NT2/D1 (cell line): ENCODE measurements around the gene LBHD1.

Experiments
- DNase-seq: peaks from one replicate; pipeline ENCODE4 v3.0.0-alpha.2; 2011; ENCODE audit warnings: low read depth, low spot score
- H3K27me3 ChIP-seq: 2 replicates; pipeline ENCODE4 v1.6.0; 2011; ENCODE audit warnings: mild to moderate bottlenecking; ENCODE audit not compliant: insufficient read length, insufficient read depth
- H3K36me3 ChIP-seq: 2 replicates; pipeline ENCODE4 v1.6.1; 2011; ENCODE audit warnings: mild to moderate bottlenecking, low read length, mixed read lengths; ENCODE audit not compliant: insufficient read depth, insufficient read length
- H3K4me1 ChIP-seq: 2 replicates; pipeline ENCODE4 v1.5.1; 2011; ENCODE audit not compliant: insufficient read depth, insufficient read length
- H3K4me3 ChIP-seq: 2 replicates; pipeline ENCODE4 v1.5.1; 2011; ENCODE audit warnings: low read depth; ENCODE audit not compliant: insufficient read length
- H3K9ac ChIP-seq: 2 replicates; pipeline ENCODE4 v1.6.0; 2011; ENCODE audit warnings: low read depth; ENCODE audit not compliant: insufficient read length
- H3K9me3 ChIP-seq: 2 replicates; pipeline ENCODE4 v1.5.1; 2011; ENCODE audit warnings: mild to moderate bottlenecking, low read length; ENCODE audit not compliant: insufficient read depth
- SUZ12 ChIP-seq: IDR thresholded peaks from 2 replicates; pipeline ENCODE4 v1.6.1; 2011; ENCODE audit not compliant: insufficient read length, insufficient read depth; ENCODE audit errors: extremely low read depth
- YY1 ChIP-seq: IDR thresholded peaks from 2 replicates; pipeline ENCODE4 v1.6.1; 2011; ENCODE audit not compliant: insufficient read length, insufficient read depth
- ZNF274 ChIP-seq: IDR thresholded peaks from 2 replicates; pipeline ENCODE4 v1.6.1; 2011; ENCODE audit warnings: mild to moderate bottlenecking, low read depth, low read length

LBHD1 gene

DNA sequence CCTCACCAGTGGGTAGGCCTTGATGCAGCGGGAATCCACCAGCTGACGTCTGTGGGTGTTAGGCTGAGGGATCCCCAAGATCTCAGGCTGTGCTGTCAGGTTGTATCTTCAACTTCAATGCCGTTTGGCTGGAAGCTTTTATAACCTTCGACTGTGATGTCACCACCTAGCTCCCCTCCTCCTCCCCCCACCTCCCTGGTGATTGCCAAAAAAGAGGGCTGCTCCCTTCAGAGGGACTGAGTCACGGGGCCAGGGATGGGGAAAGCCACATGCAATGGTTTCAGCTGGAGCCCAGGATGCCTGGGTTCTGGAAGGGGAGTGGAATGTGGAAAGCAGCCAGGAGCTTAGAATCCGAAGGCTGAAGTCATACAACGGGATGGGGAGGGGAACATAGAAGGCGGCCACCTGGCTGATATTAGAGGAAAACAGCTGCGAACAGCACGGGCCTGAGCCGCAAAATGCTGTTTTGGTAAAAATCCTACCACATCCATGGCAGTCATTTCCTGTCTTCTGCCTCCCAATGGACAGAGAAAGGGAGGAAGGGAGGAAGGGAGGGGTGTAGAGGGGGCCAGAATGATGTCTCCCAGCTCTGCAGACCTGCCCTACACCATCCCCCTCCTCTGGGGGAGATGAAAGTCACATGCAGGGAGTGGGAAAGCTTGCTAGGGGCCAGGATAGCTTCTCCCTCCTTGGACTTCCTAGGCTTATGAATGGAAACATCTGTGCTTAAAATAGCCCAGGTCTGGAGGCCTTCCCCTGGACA, 17.5 kb upstream of the LBHD1 start, which contains the start of gene LRRN4CL:
LRRN4CL (minus strand) TSS at position 110 of the 763 bp plus-strand sequence. CDS start 1,022 bp downstream, outside the sequence.
- Histone ChIP-seq H3K36me3 (peaks cover 59% of the 10 kb centered on the region), H3K4me3 (no peak within 1 kb of the TSS), H3K9me3 (no peaks in the 10 kb centered on the region), H3K4me1 (peaks cover 7% of the 10 kb centered on the region), H3K9ac (peak within 1 kb of the TSS; percentile 46), H3K27me3 (no peaks in the 10 kb centered on the region)
- DNase-seq, result no peak
- TF ChIP-seq SUZ12, result no peak
- no peak for TF ChIP-seq YY1
- TF ChIP-seq ZNF274, result no peak

DNA sequence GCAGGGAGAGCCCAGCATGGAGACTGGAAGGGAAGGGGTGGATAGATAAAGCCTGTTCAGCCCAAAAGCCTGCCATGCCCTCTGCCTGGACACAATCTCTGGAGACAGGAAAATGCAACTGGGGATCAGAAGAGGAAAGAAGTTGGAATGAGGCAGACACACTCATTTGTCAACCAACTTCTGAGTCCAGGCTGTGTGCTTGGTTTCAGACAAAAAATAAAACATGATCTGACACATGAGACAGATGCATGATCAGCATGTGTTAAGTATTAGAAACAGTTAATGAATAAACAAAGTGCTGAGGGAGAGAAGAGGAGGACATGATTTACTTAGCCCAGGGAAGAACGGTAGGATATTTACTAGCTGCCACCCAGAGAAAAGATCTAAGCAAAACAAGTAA, 16.4 kb upstream of the LBHD1 start:
- DNase-seq, result no peak
- TF ChIP-seq YY1 (no peak), SUZ12 (no peak), ZNF274 (no peak)
- Histone ChIP-seq H3K27me3 (no peaks in the 10 kb centered on the region), H3K4me1 (peaks cover 5% of the 10 kb centered on the region), H3K36me3 (peaks cover 49% of the 10 kb centered on the region), H3K4me3 (no peak overlapping the region), H3K9me3 (no peaks in the 10 kb centered on the region), H3K9ac (no peak overlapping the region)

DNA sequence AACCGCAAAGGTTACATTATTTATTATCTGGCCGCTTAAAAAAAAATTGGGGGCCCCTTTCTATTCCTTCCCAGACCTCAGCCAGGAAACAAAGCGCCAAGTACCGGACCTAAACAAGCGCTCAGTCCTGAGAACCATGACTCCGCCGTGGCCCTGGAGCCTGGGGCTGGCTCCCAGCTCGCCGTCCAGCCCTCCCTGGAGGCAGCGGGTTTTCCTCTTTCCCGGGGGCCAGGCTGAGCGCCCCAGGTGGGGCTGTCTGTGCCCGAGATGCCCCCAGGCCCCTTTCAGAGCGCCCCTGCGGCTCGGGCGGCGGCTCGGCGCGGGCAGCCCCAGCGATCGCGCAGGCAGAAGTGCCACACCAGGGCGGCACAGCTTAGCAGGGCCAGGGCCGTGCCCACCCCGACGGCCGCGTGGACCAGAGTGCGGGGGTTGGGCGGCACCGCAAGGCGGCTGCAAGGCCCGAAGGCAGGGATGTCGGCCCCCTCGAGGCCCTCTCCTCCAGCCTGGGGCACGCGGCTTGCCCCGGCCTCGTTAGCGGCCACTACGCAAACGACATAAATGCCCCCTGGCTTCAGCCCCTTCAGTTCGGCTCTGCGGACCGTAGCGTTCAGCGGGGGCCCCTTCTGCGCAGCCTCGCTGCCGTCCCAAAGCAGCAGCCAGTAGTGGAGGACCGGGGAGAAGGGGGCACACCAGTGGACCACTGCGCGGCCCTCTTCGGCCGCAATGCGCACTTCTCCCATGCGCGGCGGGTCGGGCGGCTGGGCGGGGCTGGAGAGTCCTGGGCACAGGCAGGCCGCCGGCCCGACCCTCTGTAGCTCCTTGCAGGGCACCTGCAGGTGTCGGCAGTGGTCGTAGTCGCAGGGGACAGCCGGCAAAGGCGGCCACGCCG, 15.7 kb upstream of the LBHD1 start:
- no peak for TF ChIP-seq ZNF274
- TF ChIP-seq YY1, result no peak
- no peak for TF ChIP-seq SUZ12
- Histone ChIP-seq H3K4me1 (peaks cover 5% of the 10 kb centered on the region), H3K9ac (peak overlapping the region; percentile 36), H3K36me3 (peaks cover 42% of the 10 kb centered on the region), H3K9me3 (no peaks in the 10 kb centered on the region), H3K27me3 (no peaks in the 10 kb centered on the region), H3K4me3 (no peak overlapping the region)
- DNase-seq, result no peak

DNA sequence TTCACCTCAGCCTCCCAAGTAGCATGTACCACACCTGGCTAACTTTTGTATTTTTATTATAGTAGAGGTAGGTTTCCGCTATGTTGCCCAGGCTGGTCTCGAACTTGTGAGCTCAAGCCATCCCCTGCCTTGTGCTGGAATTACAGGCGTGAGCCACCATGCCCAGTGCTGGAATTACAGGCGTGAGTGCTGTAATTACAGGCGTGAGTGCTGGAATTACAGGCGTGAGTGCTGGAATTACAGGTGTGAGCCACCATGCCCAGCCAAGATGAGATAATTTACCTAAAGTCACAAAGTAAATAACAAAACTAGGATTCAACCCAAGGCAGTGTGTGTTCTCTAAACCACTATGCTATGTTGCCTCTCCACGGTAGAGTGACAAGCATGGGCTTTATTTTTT, 10.5 kb upstream of the LBHD1 start:
- Histone ChIP-seq H3K4me1 (peaks cover under 1% of the 10 kb centered on the region), H3K4me3 (no peak overlapping the region), H3K9ac (no peak overlapping the region), H3K9me3 (no peaks in the 10 kb centered on the region), H3K36me3 (peaks cover 8% of the 10 kb centered on the region), H3K27me3 (no peaks in the 10 kb centered on the region)
- TF ChIP-seq YY1 (no peak), SUZ12 (no peak), ZNF274 (no peak)
- DNase-seq, result no peak

DNA sequence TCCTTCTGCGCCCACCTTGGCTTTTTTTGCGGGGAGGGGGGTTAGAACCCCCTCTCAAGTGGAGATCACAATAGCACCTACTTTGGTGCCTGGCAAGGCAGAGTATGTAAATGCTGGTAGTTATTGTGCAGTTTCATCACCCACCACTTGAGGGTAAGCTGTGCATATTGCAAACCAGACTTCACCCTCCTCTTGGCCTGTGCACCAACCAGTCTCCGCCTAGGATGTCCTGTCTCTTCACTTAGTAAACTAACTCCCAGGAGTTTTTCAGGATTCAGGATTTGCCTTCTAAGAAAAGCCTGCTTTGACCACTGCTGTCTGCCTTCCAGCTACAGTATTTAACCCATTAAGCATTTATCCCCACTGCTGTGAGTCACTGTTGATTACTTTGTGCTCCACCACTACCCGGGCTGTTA, 8.8 kb upstream of the LBHD1 start:
- Histone ChIP-seq H3K9ac (no peak overlapping the region), H3K27me3 (no peaks in the 10 kb centered on the region), H3K4me1 (peaks cover 3% of the 10 kb centered on the region), H3K9me3 (no peaks in the 10 kb centered on the region), H3K4me3 (no peak overlapping the region), H3K36me3 (peaks cover 20% of the 10 kb centered on the region)
- TF ChIP-seq SUZ12, result no peak
- TF ChIP-seq ZNF274, result no peak
- no peak for DNase-seq

DNA sequence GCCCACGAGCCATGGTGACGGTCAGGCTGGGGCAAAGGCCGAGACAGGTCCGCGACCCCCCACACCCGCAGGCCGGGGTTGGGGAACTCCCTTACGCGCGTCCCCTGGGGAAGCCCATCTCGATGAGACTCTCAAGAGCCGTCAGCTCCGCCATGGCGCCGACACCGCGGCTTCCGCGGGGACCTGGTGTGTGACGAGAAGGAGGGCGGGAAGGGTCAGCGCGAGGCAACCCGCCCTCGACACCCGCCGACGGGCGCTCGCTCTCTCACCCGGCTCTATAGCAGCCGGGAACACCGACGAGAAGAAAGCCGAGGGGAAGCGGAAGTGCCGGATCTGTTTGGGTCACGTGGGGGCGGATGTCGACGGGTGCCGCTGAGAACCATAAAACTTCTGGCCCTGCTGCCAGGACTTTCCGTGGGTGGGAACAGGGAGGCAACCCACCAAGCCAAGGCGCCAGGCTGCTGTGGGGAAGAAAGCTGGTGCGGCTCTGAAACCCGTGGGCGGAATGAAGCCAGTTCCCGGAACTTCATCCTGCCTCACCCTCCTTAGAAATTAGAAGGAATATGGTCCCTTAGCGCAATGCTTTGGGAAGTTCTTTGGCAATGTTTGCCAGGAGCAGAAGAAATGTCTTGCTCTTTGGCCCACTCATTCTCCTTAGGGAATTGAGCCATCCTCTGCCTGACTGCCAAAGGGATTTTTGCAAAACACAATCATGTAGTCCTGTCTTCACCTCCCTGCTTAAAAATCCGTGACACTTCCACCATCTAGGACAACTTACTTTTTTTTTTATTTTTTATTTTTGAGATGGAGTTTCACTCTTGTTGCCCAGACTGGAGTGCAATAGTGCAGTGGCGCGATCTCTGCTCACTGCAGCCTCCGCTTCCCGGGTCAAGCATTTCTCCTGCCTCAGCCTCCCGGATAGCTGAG, 7.0 kb upstream of the LBHD1 start, which contains the start of gene UBXN1:
UBXN1 (minus strand) TSS at position 304 of the 927 bp plus-strand sequence; CDS start at position 154, 150 bp downstream.
- Histone ChIP-seq H3K36me3 (peaks cover 33% of the 10 kb centered on the region), H3K9ac (peak within 1 kb of the TSS; percentile 98), H3K4me1 (peaks cover 3% of the 10 kb centered on the region), H3K9me3 (no peaks in the 10 kb centered on the region), H3K4me3 (peak within 1 kb of the TSS; percentile 97), H3K27me3 (no peaks in the 10 kb centered on the region)
- no peak for TF ChIP-seq SUZ12
- no peak for TF ChIP-seq YY1
- no peak for TF ChIP-seq ZNF274
- DNase-seq, result no peak
